ENCODE results near the gene MZT2A.
"Not testable (repeated sequence)": the region's sequence is repeated elsewhere in the genome, so short reads cannot be mapped to it uniquely, and the experiment has no call there.

GRCh38 chr2:131473266-131473665 lies 18.9 kb downstream of the MZT2A start:
- TF ChIP-seq CTCF, POLR2A (IDR thresholded peaks at IDR 0.05): not testable (repeated sequence)
